WTC11 (cell line): ENCODE results near the gene CDK8. TPM values are rescaled to one million over a fixed set of nuclear protein-coding genes. Genes with fewer than 3 reads are reported as not detected.

ENCODE experiments used
- ATAC-seq: fragments of 200-7000 bp; cut with Tn5 transposase; 2 replicates; pipeline ENCODE4 v1.10.0; 2021; ENCODE audit warnings: mild to moderate bottlenecking, moderate library complexity
- CTCF ChIA-PET: fragments of 300-600 bp; sonication (Branson Sonifier 250); formaldehyde crosslinking; loops from one replicate; lab custom pipeline; 2021; ENCODE audit warnings: antibody characterized with exemption; lab: Charles Lee
- POLR2A ChIA-PET: fragments of 350-600 bp; sonication (Branson Sonifier 250); formaldehyde crosslinking; loops from one replicate; lab custom pipeline; 2021; ENCODE audit warnings: antibody characterized with exemption; lab: Charles Lee
- DNase-seq: peaks from one replicate; pipeline ENCODE4 v3.0.0; 2021; ENCODE audit warnings: low spot score
- H3K27ac Mint-ChIP-seq: 2 replicates; pipeline ENCODE4 v1.8.0; 2021; ENCODE audit warnings: mixed read lengths
- H3K27me3 Mint-ChIP-seq: 2 replicates; pipeline ENCODE4 v1.8.0; 2021; ENCODE audit warnings: low read depth, mild to moderate bottlenecking, moderate library complexity, mixed read lengths
- H3K36me3 Mint-ChIP-seq: 2 replicates; pipeline ENCODE4 v1.8.0; 2021; ENCODE audit warnings: mixed read lengths
- H3K4me1 Mint-ChIP-seq: 2 replicates; pipeline ENCODE4 v1.8.0; 2022; ENCODE audit warnings: mixed read lengths
- H3K4me3 Mint-ChIP-seq: 2 replicates; pipeline ENCODE4 v1.8.0; 2021; ENCODE audit warnings: mild to moderate bottlenecking, moderate library complexity, mixed read lengths
- H3K9me3 Mint-ChIP-seq: 2 replicates; pipeline ENCODE4 v1.8.0; 2021; ENCODE audit warnings: mixed read lengths
- CREM ChIP-seq: sonication (generic); formaldehyde crosslinking; IDR thresholded peaks from 2 replicates; pipeline ENCODE4 v1.8.1; 2022; ENCODE audit warnings: mild to moderate bottlenecking, missing genetic modification reagents, moderate library complexity
- ESRRA ChIP-seq: sonication (generic); formaldehyde crosslinking; IDR thresholded peaks from 2 replicates; pipeline ENCODE4 v1.8.1; 2022; ENCODE audit warnings: mild to moderate bottlenecking, missing genetic modification reagents, borderline replicate concordance
- JUN ChIP-seq: sonication (generic); formaldehyde crosslinking; IDR thresholded peaks from 2 replicates; pipeline ENCODE4 v1.8.0; 2023; ENCODE audit warnings: mild to moderate bottlenecking, missing genetic modification reagents
- SMAD3 ChIP-seq: sonication (generic); formaldehyde crosslinking; IDR thresholded peaks from 2 replicates; pipeline ENCODE4 v1.8.0; 2022; ENCODE audit warnings: missing genetic modification reagents, mild to moderate bottlenecking, borderline replicate concordance
- SMAD4 ChIP-seq: sonication (generic); formaldehyde crosslinking; IDR thresholded peaks from 2 replicates; pipeline ENCODE4 v1.8.0; 2022; ENCODE audit warnings: mild to moderate bottlenecking, missing genetic modification reagents
- SOX15 ChIP-seq: fragments of 250-450 bp; sonication (Bioruptor Pico); IDR thresholded peaks from 2 replicates; pipeline ENCODE4 v1.9.0; 2021; ENCODE audit warnings: mild to moderate bottlenecking
- ZNF317 ChIP-seq: sonication (generic); formaldehyde crosslinking; IDR thresholded peaks from 2 replicates; pipeline ENCODE4 v1.8.1; 2023; ENCODE audit warnings: low read depth, mild to moderate bottlenecking, moderate library complexity, missing genetic modification reagents, borderline replicate concordance
- ZNF416 ChIP-seq: fragments of 250-450 bp; sonication (Bioruptor Pico); IDR thresholded peaks from 2 replicates; pipeline ENCODE4 v1.9.0; 2021; ENCODE audit warnings: mild to moderate bottlenecking, inconsistent platforms
- ZNF423 ChIP-seq: fragments of 250-450 bp; sonication (Bioruptor Pico); IDR thresholded peaks from 2 replicates; pipeline ENCODE4 v2.1.2; 2022; ENCODE audit warnings: mild to moderate bottlenecking, moderate library complexity
- total RNA-seq: library from RNA; stranded (reverse); gene quantifications from 3 replicates; pipeline ENCODE4 v1.2.3, GENCODE V29; 2021
- TF ChIP-seq, protein P1 (sequence below): fragments of 250-450 bp; sonication (Bioruptor Pico); IDR thresholded peaks from 2 replicates; pipeline ENCODE4 v1.9.0; 2021; ENCODE audit warnings: mild to moderate bottlenecking, borderline replicate concordance
- TF ChIP-seq, protein P2 (sequence below): sonication (generic); formaldehyde crosslinking; IDR thresholded peaks from 2 replicates; pipeline ENCODE4 v1.8.0; 2022; ENCODE audit warnings: mild to moderate bottlenecking, missing genetic modification reagents
- TF ChIP-seq, protein P3 (sequence below): sonication (generic); formaldehyde crosslinking; IDR thresholded peaks from 2 replicates; pipeline ENCODE4 v1.8.0; 2023; ENCODE audit warnings: missing genetic modification reagents, mild to moderate bottlenecking, borderline replicate concordance
- TF ChIP-seq, protein P4 (sequence below): sonication (generic); formaldehyde crosslinking; IDR thresholded peaks from 2 replicates; pipeline ENCODE4 v1.8.1; 2023; ENCODE audit warnings: mild to moderate bottlenecking, missing genetic modification reagents, moderate library complexity
- TF ChIP-seq, protein P5 (sequence below): sonication (generic); formaldehyde crosslinking; IDR thresholded peaks from 2 replicates; pipeline ENCODE4 v1.8.1; 2022; ENCODE audit warnings: low read depth, missing genetic modification reagents, borderline replicate concordance
- TF ChIP-seq, protein P6 (sequence below): sonication (generic); formaldehyde crosslinking; IDR thresholded peaks from 2 replicates; pipeline ENCODE4 v1.8.1; 2023; ENCODE audit warnings: mild to moderate bottlenecking, missing genetic modification reagents, borderline replicate concordance

Gene CDK8
- total RNA-seq, 1 experiment from 2014 or later: 21.4 TPM

DNA sequence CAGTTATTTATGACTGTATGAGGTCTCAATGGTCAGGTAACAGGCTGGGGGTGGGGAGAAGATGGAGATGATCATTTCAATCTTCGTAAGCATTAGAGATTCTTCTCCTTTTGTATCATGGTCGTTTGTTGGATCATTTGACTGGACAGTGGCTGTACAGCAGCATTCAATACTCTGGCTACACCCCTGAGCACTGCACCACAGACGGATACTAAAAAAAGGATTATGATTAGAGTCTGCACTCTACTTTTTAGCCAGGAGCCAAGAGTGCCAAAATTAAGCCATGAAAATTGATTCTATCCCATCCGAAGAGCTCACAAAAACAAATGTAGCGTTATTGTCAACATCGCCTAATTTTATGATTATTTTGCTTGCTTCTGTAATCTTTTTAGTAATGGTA, 41.9 kb downstream of the CDK8 start:
- no peak overlapping the region for H3K4me3 Mint-ChIP-seq
- CTCF ChIA-PET: no interaction called here
- H3K36me3 Mint-ChIP-seq: no peaks in the 10 kb centered on the region
- no peak for TF ChIP-seq SMAD3 (CRISPR knock-in tag)
- no peak for TF ChIP-seq ZNF416
- no peak for TF ChIP-seq SOX15
- TF ChIP-seq, protein P1, sequence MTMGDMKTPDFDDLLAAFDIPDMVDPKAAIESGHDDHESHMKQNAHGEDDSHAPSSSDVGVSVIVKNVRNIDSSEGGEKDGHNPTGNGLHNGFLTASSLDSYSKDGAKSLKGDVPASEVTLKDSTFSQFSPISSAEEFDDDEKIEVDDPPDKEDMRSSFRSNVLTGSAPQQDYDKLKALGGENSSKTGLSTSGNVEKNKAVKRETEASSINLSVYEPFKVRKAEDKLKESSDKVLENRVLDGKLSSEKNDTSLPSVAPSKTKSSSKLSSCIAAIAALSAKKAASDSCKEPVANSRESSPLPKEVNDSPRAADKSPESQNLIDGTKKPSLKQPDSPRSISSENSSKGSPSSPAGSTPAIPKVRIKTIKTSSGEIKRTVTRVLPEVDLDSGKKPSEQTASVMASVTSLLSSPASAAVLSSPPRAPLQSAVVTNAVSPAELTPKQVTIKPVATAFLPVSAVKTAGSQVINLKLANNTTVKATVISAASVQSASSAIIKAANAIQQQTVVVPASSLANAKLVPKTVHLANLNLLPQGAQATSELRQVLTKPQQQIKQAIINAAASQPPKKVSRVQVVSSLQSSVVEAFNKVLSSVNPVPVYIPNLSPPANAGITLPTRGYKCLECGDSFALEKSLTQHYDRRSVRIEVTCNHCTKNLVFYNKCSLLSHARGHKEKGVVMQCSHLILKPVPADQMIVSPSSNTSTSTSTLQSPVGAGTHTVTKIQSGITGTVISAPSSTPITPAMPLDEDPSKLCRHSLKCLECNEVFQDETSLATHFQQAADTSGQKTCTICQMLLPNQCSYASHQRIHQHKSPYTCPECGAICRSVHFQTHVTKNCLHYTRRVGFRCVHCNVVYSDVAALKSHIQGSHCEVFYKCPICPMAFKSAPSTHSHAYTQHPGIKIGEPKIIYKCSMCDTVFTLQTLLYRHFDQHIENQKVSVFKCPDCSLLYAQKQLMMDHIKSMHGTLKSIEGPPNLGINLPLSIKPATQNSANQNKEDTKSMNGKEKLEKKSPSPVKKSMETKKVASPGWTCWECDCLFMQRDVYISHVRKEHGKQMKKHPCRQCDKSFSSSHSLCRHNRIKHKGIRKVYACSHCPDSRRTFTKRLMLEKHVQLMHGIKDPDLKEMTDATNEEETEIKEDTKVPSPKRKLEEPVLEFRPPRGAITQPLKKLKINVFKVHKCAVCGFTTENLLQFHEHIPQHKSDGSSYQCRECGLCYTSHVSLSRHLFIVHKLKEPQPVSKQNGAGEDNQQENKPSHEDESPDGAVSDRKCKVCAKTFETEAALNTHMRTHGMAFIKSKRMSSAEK (CRISPR knock-in tag): no peak
- no peak for TF ChIP-seq CREM (CRISPR knock-in tag)
- peaks cover 22% of the 10 kb centered on the region for H3K4me1 Mint-ChIP-seq
- no peak overlapping the region for H3K27ac Mint-ChIP-seq
- POLR2A ChIA-PET: no interaction called here
- ATAC-seq (no peak), DNase-seq (no peak)
- H3K9me3 Mint-ChIP-seq: no peaks in the 10 kb centered on the region
- no peaks in the 10 kb centered on the region for H3K27me3 Mint-ChIP-seq

DNA sequence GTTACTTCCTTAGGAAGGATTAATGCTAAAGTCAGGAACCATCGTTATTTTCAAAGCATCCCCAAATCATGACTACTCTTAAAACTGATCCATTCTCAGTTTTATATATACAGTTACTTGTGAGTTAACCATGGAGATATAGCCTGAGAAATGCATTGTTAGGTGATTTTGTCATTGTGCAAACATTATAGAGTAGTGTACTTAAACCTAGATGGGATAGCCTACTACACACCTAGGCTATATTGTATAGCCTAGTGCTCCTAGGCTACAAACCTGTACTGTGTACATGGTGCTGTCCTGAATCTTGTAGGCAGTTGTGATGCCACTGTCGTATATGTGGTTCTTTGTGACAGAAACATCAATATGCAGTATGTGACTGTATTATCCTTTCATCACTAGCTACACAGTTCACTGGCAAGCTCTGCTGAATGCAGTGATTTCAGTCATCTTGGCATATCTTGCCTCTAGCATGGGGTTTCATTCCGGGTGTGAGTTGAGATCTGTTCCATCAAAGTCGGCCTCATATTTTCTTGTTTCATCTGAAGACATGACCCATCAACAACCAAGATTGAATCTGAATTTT, 45.3 kb downstream of the CDK8 start:
- Mint-ChIP-seq H3K4me1 (peaks cover 32% of the 10 kb centered on the region), H3K27ac (no peak overlapping the region), H3K27me3 (no peaks in the 10 kb centered on the region), H3K4me3 (no peak overlapping the region), H3K36me3 (no peaks in the 10 kb centered on the region), H3K9me3 (no peaks in the 10 kb centered on the region)
- TF ChIP-seq, protein P2, sequence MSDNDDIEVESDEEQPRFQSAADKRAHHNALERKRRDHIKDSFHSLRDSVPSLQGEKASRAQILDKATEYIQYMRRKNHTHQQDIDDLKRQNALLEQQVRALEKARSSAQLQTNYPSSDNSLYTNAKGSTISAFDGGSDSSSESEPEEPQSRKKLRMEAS (CRISPR knock-in tag): no peak
- TF ChIP-seq, protein P3, sequence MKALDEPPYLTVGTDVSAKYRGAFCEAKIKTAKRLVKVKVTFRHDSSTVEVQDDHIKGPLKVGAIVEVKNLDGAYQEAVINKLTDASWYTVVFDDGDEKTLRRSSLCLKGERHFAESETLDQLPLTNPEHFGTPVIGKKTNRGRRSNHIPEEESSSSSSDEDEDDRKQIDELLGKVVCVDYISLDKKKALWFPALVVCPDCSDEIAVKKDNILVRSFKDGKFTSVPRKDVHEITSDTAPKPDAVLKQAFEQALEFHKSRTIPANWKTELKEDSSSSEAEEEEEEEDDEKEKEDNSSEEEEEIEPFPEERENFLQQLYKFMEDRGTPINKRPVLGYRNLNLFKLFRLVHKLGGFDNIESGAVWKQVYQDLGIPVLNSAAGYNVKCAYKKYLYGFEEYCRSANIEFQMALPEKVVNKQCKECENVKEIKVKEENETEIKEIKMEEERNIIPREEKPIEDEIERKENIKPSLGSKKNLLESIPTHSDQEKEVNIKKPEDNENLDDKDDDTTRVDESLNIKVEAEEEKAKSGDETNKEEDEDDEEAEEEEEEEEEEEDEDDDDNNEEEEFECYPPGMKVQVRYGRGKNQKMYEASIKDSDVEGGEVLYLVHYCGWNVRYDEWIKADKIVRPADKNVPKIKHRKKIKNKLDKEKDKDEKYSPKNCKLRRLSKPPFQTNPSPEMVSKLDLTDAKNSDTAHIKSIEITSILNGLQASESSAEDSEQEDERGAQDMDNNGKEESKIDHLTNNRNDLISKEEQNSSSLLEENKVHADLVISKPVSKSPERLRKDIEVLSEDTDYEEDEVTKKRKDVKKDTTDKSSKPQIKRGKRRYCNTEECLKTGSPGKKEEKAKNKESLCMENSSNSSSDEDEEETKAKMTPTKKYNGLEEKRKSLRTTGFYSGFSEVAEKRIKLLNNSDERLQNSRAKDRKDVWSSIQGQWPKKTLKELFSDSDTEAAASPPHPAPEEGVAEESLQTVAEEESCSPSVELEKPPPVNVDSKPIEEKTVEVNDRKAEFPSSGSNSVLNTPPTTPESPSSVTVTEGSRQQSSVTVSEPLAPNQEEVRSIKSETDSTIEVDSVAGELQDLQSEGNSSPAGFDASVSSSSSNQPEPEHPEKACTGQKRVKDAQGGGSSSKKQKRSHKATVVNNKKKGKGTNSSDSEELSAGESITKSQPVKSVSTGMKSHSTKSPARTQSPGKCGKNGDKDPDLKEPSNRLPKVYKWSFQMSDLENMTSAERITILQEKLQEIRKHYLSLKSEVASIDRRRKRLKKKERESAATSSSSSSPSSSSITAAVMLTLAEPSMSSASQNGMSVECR: no peak
- TF ChIP-seq, protein P4, sequence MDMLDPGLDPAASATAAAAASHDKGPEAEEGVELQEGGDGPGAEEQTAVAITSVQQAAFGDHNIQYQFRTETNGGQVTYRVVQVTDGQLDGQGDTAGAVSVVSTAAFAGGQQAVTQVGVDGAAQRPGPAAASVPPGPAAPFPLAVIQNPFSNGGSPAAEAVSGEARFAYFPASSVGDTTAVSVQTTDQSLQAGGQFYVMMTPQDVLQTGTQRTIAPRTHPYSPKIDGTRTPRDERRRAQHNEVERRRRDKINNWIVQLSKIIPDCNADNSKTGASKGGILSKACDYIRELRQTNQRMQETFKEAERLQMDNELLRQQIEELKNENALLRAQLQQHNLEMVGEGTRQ (CRISPR knock-in tag): no peak
- TF ChIP-seq SMAD4 (CRISPR knock-in tag): no peak
- no peak for TF ChIP-seq ZNF423 (CRISPR knock-in tag)
- no peak for TF ChIP-seq ESRRA (CRISPR knock-in tag)
- TF ChIP-seq ZNF317 (CRISPR knock-in tag): no peak
- no peak for TF ChIP-seq SMAD3 (CRISPR knock-in tag)
- TF ChIP-seq, protein P5, sequence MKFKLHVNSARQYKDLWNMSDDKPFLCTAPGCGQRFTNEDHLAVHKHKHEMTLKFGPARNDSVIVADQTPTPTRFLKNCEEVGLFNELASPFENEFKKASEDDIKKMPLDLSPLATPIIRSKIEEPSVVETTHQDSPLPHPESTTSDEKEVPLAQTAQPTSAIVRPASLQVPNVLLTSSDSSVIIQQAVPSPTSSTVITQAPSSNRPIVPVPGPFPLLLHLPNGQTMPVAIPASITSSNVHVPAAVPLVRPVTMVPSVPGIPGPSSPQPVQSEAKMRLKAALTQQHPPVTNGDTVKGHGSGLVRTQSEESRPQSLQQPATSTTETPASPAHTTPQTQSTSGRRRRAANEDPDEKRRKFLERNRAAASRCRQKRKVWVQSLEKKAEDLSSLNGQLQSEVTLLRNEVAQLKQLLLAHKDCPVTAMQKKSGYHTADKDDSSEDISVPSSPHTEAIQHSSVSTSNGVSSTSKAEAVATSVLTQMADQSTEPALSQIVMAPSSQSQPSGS (CRISPR knock-in tag): no peak
- TF ChIP-seq, protein P6, sequence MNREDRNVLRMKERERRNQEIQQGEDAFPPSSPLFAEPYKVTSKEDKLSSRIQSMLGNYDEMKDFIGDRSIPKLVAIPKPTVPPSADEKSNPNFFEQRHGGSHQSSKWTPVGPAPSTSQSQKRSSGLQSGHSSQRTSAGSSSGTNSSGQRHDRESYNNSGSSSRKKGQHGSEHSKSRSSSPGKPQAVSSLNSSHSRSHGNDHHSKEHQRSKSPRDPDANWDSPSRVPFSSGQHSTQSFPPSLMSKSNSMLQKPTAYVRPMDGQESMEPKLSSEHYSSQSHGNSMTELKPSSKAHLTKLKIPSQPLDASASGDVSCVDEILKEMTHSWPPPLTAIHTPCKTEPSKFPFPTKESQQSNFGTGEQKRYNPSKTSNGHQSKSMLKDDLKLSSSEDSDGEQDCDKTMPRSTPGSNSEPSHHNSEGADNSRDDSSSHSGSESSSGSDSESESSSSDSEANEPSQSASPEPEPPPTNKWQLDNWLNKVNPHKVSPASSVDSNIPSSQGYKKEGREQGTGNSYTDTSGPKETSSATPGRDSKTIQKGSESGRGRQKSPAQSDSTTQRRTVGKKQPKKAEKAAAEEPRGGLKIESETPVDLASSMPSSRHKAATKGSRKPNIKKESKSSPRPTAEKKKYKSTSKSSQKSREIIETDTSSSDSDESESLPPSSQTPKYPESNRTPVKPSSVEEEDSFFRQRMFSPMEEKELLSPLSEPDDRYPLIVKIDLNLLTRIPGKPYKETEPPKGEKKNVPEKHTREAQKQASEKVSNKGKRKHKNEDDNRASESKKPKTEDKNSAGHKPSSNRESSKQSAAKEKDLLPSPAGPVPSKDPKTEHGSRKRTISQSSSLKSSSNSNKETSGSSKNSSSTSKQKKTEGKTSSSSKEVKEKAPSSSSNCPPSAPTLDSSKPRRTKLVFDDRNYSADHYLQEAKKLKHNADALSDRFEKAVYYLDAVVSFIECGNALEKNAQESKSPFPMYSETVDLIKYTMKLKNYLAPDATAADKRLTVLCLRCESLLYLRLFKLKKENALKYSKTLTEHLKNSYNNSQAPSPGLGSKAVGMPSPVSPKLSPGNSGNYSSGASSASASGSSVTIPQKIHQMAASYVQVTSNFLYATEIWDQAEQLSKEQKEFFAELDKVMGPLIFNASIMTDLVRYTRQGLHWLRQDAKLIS (CRISPR knock-in tag): no peak
- no peak for TF ChIP-seq JUN (CRISPR knock-in tag)
- CTCF ChIA-PET: no interaction called here
- DNase-seq: no peak
- POLR2A ChIA-PET: no interaction called here
- ATAC-seq: no peak
